T-helper 22 cell (primary cell): ENCODE data around the gene RYR3.
A peak's percentile ranks its signal among the peaks of the same experiment; 100 is the strongest.

Experiments
- DNase-seq: peaks from one replicate; pipeline ENCODE4 v3.0.0-alpha.2; 2020; ENCODE audit warnings: low read depth

Gene RYR3

GRCh38 chr15:33646744-33647143 lies 336.0 kb downstream of the RYR3 start:
- DNase-seq, result no peak

- no peak for DNase-seq
Observed at GRCh38 chr15:33649217-33649933, 338.6 kb downstream of the RYR3 start.

- DNase-seq, result no peak
Observed at GRCh38 chr15:33654860-33655259, 344.1 kb downstream of the RYR3 start.

- no peak for DNase-seq
Observed at GRCh38 chr15:33655488-33655887, 344.7 kb downstream of the RYR3 start.

GRCh38 chr15:33656168-33656567 lies 345.4 kb downstream of the RYR3 start:
- no peak for DNase-seq

- no peak for DNase-seq
Observed at GRCh38 chr15:33660151-33660550, 349.4 kb downstream of the RYR3 start.

- no peak for DNase-seq
Observed at GRCh38 chr15:33662014-33662413, 351.2 kb downstream of the RYR3 start.

GRCh38 chr15:33664947-33665346 lies 354.2 kb downstream of the RYR3 start:
- DNase-seq, result no peak

- no peak for DNase-seq
Observed at GRCh38 chr15:33670567-33670966, 359.8 kb downstream of the RYR3 start.

- no peak for DNase-seq
Observed at GRCh38 chr15:33671456-33671855, 360.7 kb downstream of the RYR3 start.

GRCh38 chr15:33675246-33675645 lies 364.5 kb downstream of the RYR3 start:
- no peak for DNase-seq

- no peak for DNase-seq
Observed at GRCh38 chr15:33677238-33677830, 366.6 kb downstream of the RYR3 start.

GRCh38 chr15:33678176-33678575 lies 367.4 kb downstream of the RYR3 start:
- DNase-seq, result no peak

GRCh38 chr15:33678602-33679001 lies 367.8 kb downstream of the RYR3 start:
- DNase-seq, result no peak

GRCh38 chr15:33679061-33679460 lies 368.3 kb downstream of the RYR3 start:
- no peak for DNase-seq

- no peak for DNase-seq
Observed at GRCh38 chr15:33680336-33680735, 369.6 kb downstream of the RYR3 start.

GRCh38 chr15:33693166-33693800 lies 382.5 kb downstream of the RYR3 start:
- DNase-seq, result no peak

- DNase-seq, result no peak
Observed at GRCh38 chr15:33698126-33698525, 387.4 kb downstream of the RYR3 start.

GRCh38 chr15:33699145-33699544 lies 388.4 kb downstream of the RYR3 start:
- no peak for DNase-seq

- no peak for DNase-seq
Observed at GRCh38 chr15:33699691-33700447, 389.1 kb downstream of the RYR3 start.

GRCh38 chr15:33700695-33701303 lies 390.0 kb downstream of the RYR3 start:
- DNase-seq, result peak; percentile 3

- DNase-seq, result no peak
Observed at GRCh38 chr15:33701304-33701696, 390.5 kb downstream of the RYR3 start.
